ENCODE results near the gene AOPEP. TPM values are rescaled to one million over a fixed set of nuclear protein-coding genes. Genes with fewer than 3 reads are reported as not detected.

Gene AOPEP
- total and polyA plus RNA-seq, 9 of the 15 experiments (the other 6 are each of a cell fraction or from before 2014, with no cell fraction given) = 4.5 to 19.3 (median 13.5) TPM

DNA sequence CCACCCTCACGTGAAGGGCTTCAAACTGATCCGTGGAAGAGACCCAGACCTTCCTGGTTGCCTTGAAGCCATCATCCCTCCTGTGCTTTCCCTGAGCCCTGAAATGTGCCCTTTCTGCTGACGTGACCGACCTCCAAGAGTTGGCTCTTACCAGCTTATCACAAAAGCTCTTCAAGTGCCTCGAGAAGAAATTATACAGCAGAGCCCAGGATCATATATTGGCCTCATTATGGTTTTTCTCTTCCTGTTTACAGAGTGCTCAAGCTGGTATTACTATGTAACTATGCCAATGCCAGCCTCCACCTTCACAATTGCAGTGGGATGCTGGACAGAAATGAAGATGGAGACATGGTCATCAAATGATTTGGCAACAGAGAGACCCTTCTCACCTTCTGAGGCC is 66.0 kb downstream of the AOPEP start:
- Histone ChIP-seq H3K27ac (ENCODE audit: extremely low read depth, low read depth, low read length) (no peak overlapping the region), H3K36me3 (ENCODE audit: control insufficient read depth, insufficient read depth, low read length) (no peaks in the 10 kb centered on the region), H3K9me1 (ENCODE audit: control insufficient read depth, insufficient read depth, low read length) (no peaks in the 10 kb centered on the region), H4K20me1 (replicated peaks; ENCODE audit: control insufficient read depth, insufficient read depth, low read length) (no peaks in the 10 kb centered on the region), H3K79me2 (ENCODE audit: control insufficient read depth, insufficient read depth, low read length) (no peaks in the 10 kb centered on the region), H3K9ac (ENCODE audit: insufficient read depth in 1 of 2, low read depth in 2 of 2, low read length in 2 of 2) (no peak overlapping the region), H3K4me2 (ENCODE audit: insufficient read depth, low read length) (no peak overlapping the region), H2AFZ (ENCODE audit: low read depth, low read length) (no peak overlapping the region), H3K9me3 (replicated peaks; ENCODE audit: control insufficient read depth, insufficient read depth, low read depth, low read length) (no peaks in the 10 kb centered on the region), H3K4me3 (no peak overlapping the region), H3K27me3 (ENCODE audit: control insufficient read depth in 2 of 2, insufficient read depth in 2 of 2, low read length in 2 of 2) (no peaks in the 10 kb centered on the region), H3K4me1 (replicated peaks in 1 of 2; ENCODE audit: control insufficient read depth in 2 of 2, insufficient read depth in 2 of 2, low read length in 2 of 2) (no peaks in the 10 kb centered on the region)
- intact Hi-C loops (cut with micrococcal nuclease) (no loop called here), in situ Hi-C loops (cut with MboI) (no loop called here)
- BruUV-seq (replicated peaks) = no TSS peak
- ATAC-seq = no peak
- no peak for DNase-seq (ENCODE audit: extremely low read depth in 1 of 4, low spot score in 3 of 4)
- ChIA-PET POLR2A (interaction anchor here (0.7 kb wide), 1 partner anchor 275 kb away, joined by 3 read pairs; no protein-coding TSS in a partner anchor), CTCF (ENCODE audit: low intra/inter-chr PET ratio) (no interaction called here)
- no peak for FAIRE-seq
- TF ChIP-seq MYNN (IDR thresholded peaks at IDR 0.05) (no peak), MYNN (CRISPR knock-in tag; IDR thresholded peaks at IDR 0.05) (no peak), SLC30A9 (CRISPR knock-in tag; IDR thresholded peaks at IDR 0.05) (no peak)
- 53% methylated on average over 5 of the region's 5 CpGs for WGBS (ENCODE audit: insufficient coverage, low coverage, missing lambda C conversion rate)

DNA sequence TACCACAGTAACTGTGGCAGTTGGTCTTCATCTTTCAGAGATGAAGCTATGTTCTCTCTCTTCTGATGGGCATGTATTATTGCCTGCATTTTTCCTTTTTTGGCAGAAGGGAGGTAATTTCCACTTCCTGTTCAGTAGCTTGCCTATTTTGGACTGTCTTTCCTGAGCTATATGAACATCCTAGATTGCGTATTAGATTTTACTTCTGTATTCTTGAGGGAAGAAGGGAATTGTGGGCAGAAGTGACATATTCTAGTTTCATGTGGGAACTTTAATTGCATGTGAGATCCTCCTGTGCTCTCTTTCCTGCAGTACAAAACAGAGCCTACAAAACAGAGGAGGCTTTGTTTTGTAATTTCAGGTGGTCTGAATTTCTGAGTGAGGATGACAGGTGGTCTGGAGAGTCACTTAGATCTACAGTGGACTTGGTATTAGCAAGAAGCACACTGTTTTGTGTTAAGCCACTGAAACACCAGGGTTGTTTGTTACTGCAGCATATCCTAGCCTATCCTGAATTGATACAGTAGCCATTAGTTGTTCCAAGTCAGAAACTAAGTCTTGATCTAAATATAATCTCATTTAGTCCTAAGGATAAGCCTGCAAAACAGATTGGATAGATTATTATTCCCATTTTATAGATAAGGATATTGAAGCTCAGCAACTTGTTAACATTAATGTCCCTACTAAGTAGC is 68.1 kb downstream of the AOPEP start:
- TF ChIP-seq ZNF12 (CRISPR knock-in tag; IDR thresholded peaks at IDR 0.05) = peak; percentile 64; the same call in 1 of the 2 replicates
- TF ChIP-seq, protein P1, sequence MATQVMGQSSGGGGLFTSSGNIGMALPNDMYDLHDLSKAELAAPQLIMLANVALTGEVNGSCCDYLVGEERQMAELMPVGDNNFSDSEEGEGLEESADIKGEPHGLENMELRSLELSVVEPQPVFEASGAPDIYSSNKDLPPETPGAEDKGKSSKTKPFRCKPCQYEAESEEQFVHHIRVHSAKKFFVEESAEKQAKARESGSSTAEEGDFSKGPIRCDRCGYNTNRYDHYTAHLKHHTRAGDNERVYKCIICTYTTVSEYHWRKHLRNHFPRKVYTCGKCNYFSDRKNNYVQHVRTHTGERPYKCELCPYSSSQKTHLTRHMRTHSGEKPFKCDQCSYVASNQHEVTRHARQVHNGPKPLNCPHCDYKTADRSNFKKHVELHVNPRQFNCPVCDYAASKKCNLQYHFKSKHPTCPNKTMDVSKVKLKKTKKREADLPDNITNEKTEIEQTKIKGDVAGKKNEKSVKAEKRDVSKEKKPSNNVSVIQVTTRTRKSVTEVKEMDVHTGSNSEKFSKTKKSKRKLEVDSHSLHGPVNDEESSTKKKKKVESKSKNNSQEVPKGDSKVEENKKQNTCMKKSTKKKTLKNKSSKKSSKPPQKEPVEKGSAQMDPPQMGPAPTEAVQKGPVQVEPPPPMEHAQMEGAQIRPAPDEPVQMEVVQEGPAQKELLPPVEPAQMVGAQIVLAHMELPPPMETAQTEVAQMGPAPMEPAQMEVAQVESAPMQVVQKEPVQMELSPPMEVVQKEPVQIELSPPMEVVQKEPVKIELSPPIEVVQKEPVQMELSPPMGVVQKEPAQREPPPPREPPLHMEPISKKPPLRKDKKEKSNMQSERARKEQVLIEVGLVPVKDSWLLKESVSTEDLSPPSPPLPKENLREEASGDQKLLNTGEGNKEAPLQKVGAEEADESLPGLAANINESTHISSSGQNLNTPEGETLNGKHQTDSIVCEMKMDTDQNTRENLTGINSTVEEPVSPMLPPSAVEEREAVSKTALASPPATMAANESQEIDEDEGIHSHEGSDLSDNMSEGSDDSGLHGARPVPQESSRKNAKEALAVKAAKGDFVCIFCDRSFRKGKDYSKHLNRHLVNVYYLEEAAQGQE (IDR thresholded peaks at IDR 0.05; ENCODE audit: borderline replicate concordance) = no peak
- TF ChIP-seq, protein P1 (CRISPR knock-in tag; IDR thresholded peaks at IDR 0.05; ENCODE audit: low read depth) = no peak
- FAIRE-seq (no peak), ATAC-seq (no peak), DNase-seq (ENCODE audit: extremely low read depth in 1 of 4, low spot score in 3 of 4) (no peak)
- CTCF ChIA-PET (ENCODE audit: low intra/inter-chr PET ratio) = interaction anchor here (0.6 kb wide), 1 partner anchor 124 kb away, joined by 3 read pairs; no protein-coding TSS in a partner anchor
- no peaks in the 10 kb centered on the region for H4K20me1 ChIP-seq (replicated peaks; ENCODE audit: control insufficient read depth, insufficient read depth, low read length)
- H3K36me3 ChIP-seq (ENCODE audit: control insufficient read depth, insufficient read depth, low read length) = no peaks in the 10 kb centered on the region
- BruUV-seq (replicated peaks) = no TSS peak
- in situ Hi-C loops (cut with MboI) = no loop called here
- no peaks in the 10 kb centered on the region for H3K9me1 ChIP-seq (ENCODE audit: control insufficient read depth, insufficient read depth, low read length)
- no peaks in the 10 kb centered on the region for H3K79me2 ChIP-seq (ENCODE audit: control insufficient read depth, insufficient read depth, low read length)
- H3K4me2 ChIP-seq (ENCODE audit: insufficient read depth, low read length) = no peak overlapping the region
- H3K27me3 ChIP-seq (ENCODE audit: control insufficient read depth in 2 of 2, insufficient read depth in 2 of 2, low read length in 2 of 2) = no peaks in the 10 kb centered on the region
- no peak overlapping the region for H3K27ac ChIP-seq (ENCODE audit: extremely low read depth, low read depth, low read length)
- POLR2A ChIA-PET = interaction anchor here (1.2 kb wide), 1 partner anchor 11 kb away, joined by 3 read pairs; no protein-coding TSS in a partner anchor
- intact Hi-C loops (cut with micrococcal nuclease) = no loop called here
- H3K9ac ChIP-seq (ENCODE audit: insufficient read depth in 1 of 2, low read depth in 2 of 2, low read length in 2 of 2) = no peak overlapping the region
- no peaks in the 10 kb centered on the region for H3K4me1 ChIP-seq (replicated peaks in 1 of 2; ENCODE audit: control insufficient read depth in 2 of 2, insufficient read depth in 2 of 2, low read length in 2 of 2)
- H2AFZ ChIP-seq (ENCODE audit: low read depth, low read length) = no peak overlapping the region
- H3K4me3 ChIP-seq = no peak overlapping the region
- H3K9me3 ChIP-seq (replicated peaks; ENCODE audit: control insufficient read depth, insufficient read depth, low read depth, low read length) = no peaks in the 10 kb centered on the region
- 100% methylated on average over 1 of the region's 1 CpG for WGBS (ENCODE audit: insufficient coverage, low coverage, missing lambda C conversion rate)

Data from K562 (cell line).